Fibroblast of upper back skin (primary cell): ENCODE data around the gene SHB.

ENCODE experiments used
- DNase-seq: peaks from one replicate; pipeline ENCODE4 v3.0.0-alpha.2; 2013

SHB gene

GRCh38 chr9:38041564-38042243, 27.3 kb downstream of the SHB start:
- DNase-seq = no peak

GRCh38 chr9:38039907-38040682, 28.9 kb downstream of the SHB start:
- no peak for DNase-seq

- DNase-seq = peak; percentile 45
Observed at GRCh38 chr9:38039090-38039906, 29.7 kb downstream of the SHB start.

- DNase-seq = no peak
Observed at GRCh38 chr9:38038307-38039089, 30.5 kb downstream of the SHB start.

- DNase-seq = no peak
Observed at GRCh38 chr9:38037981-38038306, 31.1 kb downstream of the SHB start.

- peak; percentile 50 for DNase-seq
Observed at GRCh38 chr9:38036359-38037084, 32.5 kb downstream of the SHB start.

- peak; percentile 88 for DNase-seq
Observed at GRCh38 chr9:38035873-38036272, 33.2 kb downstream of the SHB start.

- DNase-seq = no peak
Observed at GRCh38 chr9:38033941-38034340, 35.1 kb downstream of the SHB start.

GRCh38 chr9:38032266-38033110, 36.5 kb downstream of the SHB start:
- no peak for DNase-seq

- no peak for DNase-seq
Observed at GRCh38 chr9:38031594-38031993, 37.4 kb downstream of the SHB start.

- no peak for DNase-seq
Observed at GRCh38 chr9:38030658-38031057, 38.4 kb downstream of the SHB start.

- DNase-seq = no peak
Observed at GRCh38 chr9:38029915-38030638, 39.0 kb downstream of the SHB start.

GRCh38 chr9:38027714-38028113, 41.3 kb downstream of the SHB start:
- DNase-seq = no peak

- no peak for DNase-seq
Observed at GRCh38 chr9:38026840-38027527, 42.0 kb downstream of the SHB start.

GRCh38 chr9:38026021-38026809, 42.8 kb downstream of the SHB start:
- DNase-seq = peak; percentile 93

- DNase-seq = no peak
Observed at GRCh38 chr9:38025166-38025565, 43.9 kb downstream of the SHB start.

- peak; percentile 46 for DNase-seq
Observed at GRCh38 chr9:38024036-38024681, 44.9 kb downstream of the SHB start.

- no peak for DNase-seq
Observed at GRCh38 chr9:38023661-38024035, 45.4 kb downstream of the SHB start.

GRCh38 chr9:38022995-38023394, 46.0 kb downstream of the SHB start:
- no peak for DNase-seq
